ENCODE results near the gene ATXN7L1. TPM values are rescaled to one million over a fixed set of nuclear protein-coding genes. Genes with fewer than 3 reads are reported as not detected.

Gene ATXN7L1
- polyA plus RNA-seq, 1 of the 3 experiments (the other 2 are of a cell fraction), result 6.0 TPM

DNA sequence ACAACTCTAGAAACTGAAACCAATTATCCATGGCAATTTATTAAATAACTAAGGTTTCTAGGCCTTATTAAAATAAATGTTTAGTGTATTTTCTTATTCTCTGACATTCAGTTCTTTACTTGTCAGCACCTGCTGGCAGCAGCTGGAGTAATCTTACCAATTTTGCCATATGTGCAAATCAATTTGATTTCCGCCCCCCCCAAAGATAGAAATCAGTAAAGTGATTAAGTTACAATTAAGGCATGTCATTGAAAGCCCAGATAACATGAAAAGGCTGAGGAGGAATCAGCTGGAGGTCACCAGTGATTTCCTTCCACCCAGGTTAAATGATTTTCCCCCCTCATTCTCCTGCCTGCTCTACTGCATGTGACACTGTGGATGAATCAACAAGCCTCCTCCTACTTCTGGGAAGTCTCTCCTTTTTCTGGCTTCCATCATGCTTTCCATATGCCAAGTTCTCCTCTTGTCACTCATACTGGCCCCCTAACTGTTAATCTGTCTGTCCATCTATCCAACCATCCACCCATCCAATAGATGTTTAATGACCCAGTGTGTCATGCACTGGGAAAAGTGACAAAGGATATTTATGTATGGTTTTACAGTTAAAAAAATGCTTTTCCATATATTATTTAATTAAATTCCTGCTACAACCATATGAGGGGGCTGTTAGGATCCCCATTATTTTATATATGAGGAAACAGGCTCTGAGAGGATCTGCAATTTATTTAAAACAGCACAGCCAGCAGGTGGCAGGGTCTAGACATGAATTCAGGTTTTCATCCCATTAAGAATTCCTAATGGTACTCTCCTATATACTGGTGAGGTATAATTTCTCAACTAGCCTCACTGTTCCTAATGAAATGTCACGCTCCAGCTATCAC is 116.5 kb downstream of the ATXN7L1 start:
- WGBS (ENCODE audit: low lambda C conversion rate), result 68% methylated on average over 2 of the region's 2 CpGs
- Histone ChIP-seq H3K4me2 (peak overlapping the region; percentile 10; the same call in 1 of the 2 replicates), H3K4me3 (ENCODE audit: low read depth in 2 of 2, low read length in 1 of 2) (no peak overlapping the region), H2AFZ (ENCODE audit: low read depth) (no peak overlapping the region), H3K4me1 (ENCODE audit: control insufficient read depth in 1 of 2, insufficient read depth in 2 of 2, low read depth in 1 of 2, low read length in 1 of 2) (peaks cover 16 to 20% of the 10 kb centered on the region in 2 experiments), H3K27me3 (ENCODE audit: insufficient read depth) (no peaks in the 10 kb centered on the region), H3K9ac (no peak overlapping the region), H3F3A (replicated peaks; ENCODE audit: insufficient read depth) (no peaks in the 10 kb centered on the region), H3K79me2 (ENCODE audit: insufficient read depth) (no peaks in the 10 kb centered on the region), H4K20me1 (ENCODE audit: insufficient read depth) (no peaks in the 10 kb centered on the region), H3K9me2 (no peaks in the 10 kb centered on the region), H3K36me3 (replicated peaks in 1 of 2; ENCODE audit: control insufficient read depth in 1 of 2, insufficient read depth in 2 of 2, low read length in 1 of 2) (no peaks in the 10 kb centered on the region), H3K9me3 (no peaks in the 10 kb centered on the region), H3K27ac (ENCODE audit: low read depth in 2 of 2, low read length in 1 of 2) (peak overlapping the region; percentile 20 to 44)
- CTCF ChIA-PET, result interaction anchor here (0.6 to 18.1 kb wide), 60 partner anchors 9 to 781 kb away, joined by 3 to 356 read pairs (median 5); partner anchors contain the start of gene ATXN7L1
- peak; percentile 53 for DNase-seq
- POLR2A ChIA-PET, result no interaction called here
- TF ChIP-seq, protein P1, sequence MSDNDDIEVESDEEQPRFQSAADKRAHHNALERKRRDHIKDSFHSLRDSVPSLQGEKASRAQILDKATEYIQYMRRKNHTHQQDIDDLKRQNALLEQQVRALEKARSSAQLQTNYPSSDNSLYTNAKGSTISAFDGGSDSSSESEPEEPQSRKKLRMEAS (IDR thresholded peaks at IDR 0.05; ENCODE audit: low read depth), result no peak
- TF ChIP-seq FOXJ3 (CRISPR knock-in tag; IDR thresholded peaks at IDR 0.05), result no peak
- no peak for TF ChIP-seq TCF12 (IDR thresholded peaks at IDR 0.05)
- TF ChIP-seq POLR2AphosphoS5 (IDR thresholded peaks at IDR 0.05; ENCODE audit: low read depth, low read length), result no peak
- peak; percentile 70 for TF ChIP-seq GATA2 (CRISPR knock-in tag; IDR thresholded peaks at IDR 0.05)
- TF ChIP-seq TAF1 (IDR thresholded peaks at IDR 0.05; ENCODE audit: borderline replicate concordance, low read depth, low read length), result no peak
- TF ChIP-seq, protein P2, sequence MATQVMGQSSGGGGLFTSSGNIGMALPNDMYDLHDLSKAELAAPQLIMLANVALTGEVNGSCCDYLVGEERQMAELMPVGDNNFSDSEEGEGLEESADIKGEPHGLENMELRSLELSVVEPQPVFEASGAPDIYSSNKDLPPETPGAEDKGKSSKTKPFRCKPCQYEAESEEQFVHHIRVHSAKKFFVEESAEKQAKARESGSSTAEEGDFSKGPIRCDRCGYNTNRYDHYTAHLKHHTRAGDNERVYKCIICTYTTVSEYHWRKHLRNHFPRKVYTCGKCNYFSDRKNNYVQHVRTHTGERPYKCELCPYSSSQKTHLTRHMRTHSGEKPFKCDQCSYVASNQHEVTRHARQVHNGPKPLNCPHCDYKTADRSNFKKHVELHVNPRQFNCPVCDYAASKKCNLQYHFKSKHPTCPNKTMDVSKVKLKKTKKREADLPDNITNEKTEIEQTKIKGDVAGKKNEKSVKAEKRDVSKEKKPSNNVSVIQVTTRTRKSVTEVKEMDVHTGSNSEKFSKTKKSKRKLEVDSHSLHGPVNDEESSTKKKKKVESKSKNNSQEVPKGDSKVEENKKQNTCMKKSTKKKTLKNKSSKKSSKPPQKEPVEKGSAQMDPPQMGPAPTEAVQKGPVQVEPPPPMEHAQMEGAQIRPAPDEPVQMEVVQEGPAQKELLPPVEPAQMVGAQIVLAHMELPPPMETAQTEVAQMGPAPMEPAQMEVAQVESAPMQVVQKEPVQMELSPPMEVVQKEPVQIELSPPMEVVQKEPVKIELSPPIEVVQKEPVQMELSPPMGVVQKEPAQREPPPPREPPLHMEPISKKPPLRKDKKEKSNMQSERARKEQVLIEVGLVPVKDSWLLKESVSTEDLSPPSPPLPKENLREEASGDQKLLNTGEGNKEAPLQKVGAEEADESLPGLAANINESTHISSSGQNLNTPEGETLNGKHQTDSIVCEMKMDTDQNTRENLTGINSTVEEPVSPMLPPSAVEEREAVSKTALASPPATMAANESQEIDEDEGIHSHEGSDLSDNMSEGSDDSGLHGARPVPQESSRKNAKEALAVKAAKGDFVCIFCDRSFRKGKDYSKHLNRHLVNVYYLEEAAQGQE (IDR thresholded peaks at IDR 0.05; ENCODE audit: low read depth, low read length), result no peak
- TF ChIP-seq CHD2 (IDR thresholded peaks at IDR 0.05; ENCODE audit: low read length, partially characterized antibody), result peak; percentile 36
- TF ChIP-seq SIN3A (IDR thresholded peaks at IDR 0.05; ENCODE audit: borderline replicate concordance, low read depth, low read length), result no peak
- TF ChIP-seq, protein P3, sequence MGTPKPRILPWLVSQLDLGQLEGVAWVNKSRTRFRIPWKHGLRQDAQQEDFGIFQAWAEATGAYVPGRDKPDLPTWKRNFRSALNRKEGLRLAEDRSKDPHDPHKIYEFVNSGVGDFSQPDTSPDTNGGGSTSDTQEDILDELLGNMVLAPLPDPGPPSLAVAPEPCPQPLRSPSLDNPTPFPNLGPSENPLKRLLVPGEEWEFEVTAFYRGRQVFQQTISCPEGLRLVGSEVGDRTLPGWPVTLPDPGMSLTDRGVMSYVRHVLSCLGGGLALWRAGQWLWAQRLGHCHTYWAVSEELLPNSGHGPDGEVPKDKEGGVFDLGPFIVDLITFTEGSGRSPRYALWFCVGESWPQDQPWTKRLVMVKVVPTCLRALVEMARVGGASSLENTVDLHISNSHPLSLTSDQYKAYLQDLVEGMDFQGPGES (IDR thresholded peaks at IDR 0.05; ENCODE audit: low read depth, low read length), result no peak
- no peak for TF ChIP-seq FOSL2 (IDR thresholded peaks at IDR 0.05; ENCODE audit: borderline replicate concordance, low read depth)
- no peak for TF ChIP-seq MEF2A (IDR thresholded peaks at IDR 0.05; ENCODE audit: borderline replicate concordance, low read depth)
- TF ChIP-seq EZH2phosphoT487 (IDR thresholded peaks at IDR 0.05; ENCODE audit: borderline replicate concordance, low read depth), result no peak
- TF ChIP-seq GABPA (IDR thresholded peaks at IDR 0.05; ENCODE audit: low read depth), result no peak
- no peak for TF ChIP-seq RXRA (IDR thresholded peaks at IDR 0.05; ENCODE audit: borderline replicate concordance, low read depth)
- TF ChIP-seq FOXM1 (IDR thresholded peaks at IDR 0.05; ENCODE audit: low read depth), result no peak
- TF ChIP-seq ELF1 (IDR thresholded peaks at IDR 0.05), result no peak
- TF ChIP-seq, protein P4, sequence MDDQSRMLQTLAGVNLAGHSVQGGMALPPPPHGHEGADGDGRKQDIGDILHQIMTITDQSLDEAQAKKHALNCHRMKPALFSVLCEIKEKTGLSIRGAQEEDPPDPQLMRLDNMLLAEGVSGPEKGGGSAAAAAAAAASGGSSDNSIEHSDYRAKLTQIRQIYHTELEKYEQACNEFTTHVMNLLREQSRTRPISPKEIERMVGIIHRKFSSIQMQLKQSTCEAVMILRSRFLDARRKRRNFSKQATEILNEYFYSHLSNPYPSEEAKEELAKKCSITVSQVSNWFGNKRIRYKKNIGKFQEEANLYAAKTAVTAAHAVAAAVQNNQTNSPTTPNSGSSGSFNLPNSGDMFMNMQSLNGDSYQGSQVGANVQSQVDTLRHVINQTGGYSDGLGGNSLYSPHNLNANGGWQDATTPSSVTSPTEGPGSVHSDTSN (IDR thresholded peaks at IDR 0.05), result no peak; the same call in 1 of the 2 replicates
- TF ChIP-seq, protein P5, sequence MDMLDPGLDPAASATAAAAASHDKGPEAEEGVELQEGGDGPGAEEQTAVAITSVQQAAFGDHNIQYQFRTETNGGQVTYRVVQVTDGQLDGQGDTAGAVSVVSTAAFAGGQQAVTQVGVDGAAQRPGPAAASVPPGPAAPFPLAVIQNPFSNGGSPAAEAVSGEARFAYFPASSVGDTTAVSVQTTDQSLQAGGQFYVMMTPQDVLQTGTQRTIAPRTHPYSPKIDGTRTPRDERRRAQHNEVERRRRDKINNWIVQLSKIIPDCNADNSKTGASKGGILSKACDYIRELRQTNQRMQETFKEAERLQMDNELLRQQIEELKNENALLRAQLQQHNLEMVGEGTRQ (IDR thresholded peaks at IDR 0.05; ENCODE audit: borderline replicate concordance, low read depth, low read length), result no peak
- TF ChIP-seq RFX5 (IDR thresholded peaks at IDR 0.05; ENCODE audit: low read length), result no peak
- no peak for TF ChIP-seq JUND (IDR thresholded peaks at IDR 0.05)
- peak; percentile 90 for TF ChIP-seq RCOR1 (IDR thresholded peaks at IDR 0.05; ENCODE audit: low read length)
- TF ChIP-seq MXI1 (IDR thresholded peaks at IDR 0.05; ENCODE audit: low read depth, low read length), result peak; percentile 50; the same call in 1 of the 2 replicates
- peak; percentile 89 for TF ChIP-seq SMC3 (IDR thresholded peaks at IDR 0.05; ENCODE audit: low read depth, low read length)
- TF ChIP-seq NRF1 (IDR thresholded peaks at IDR 0.05; ENCODE audit: low read depth, low read length), result 0 out of 2 replicates have a peak, but pooled peaks have one; percentile 17

Measured in SK-N-SH (cell line).